Renal cortical epithelial cell (primary cell): ENCODE results near the gene GTPBP4. TPM values are rescaled to one million over a fixed set of nuclear protein-coding genes. Genes with fewer than 3 reads are reported as not detected.
"Not testable (repeated sequence)": the region's sequence is repeated elsewhere in the genome, so short reads cannot be mapped to it uniquely, and the experiment has no call there.

ENCODE experiments used
- DNase-seq: peaks from one replicate; pipeline ENCODE4 v3.0.0-alpha.2; 2011; ENCODE audit warnings: low read depth
- total RNA-seq: library from RNA; depleted of rRNA; stranded (reverse); fragments of >200 nt; gene quantifications from 2 replicates; pipeline ENCODE4 v1.2.3, GENCODE V29; 2014

The GTPBP4 gene
- total RNA-seq, 1 donor from 2014 or later = 50.0 TPM

- DNase-seq = peak; percentile 41
Observed at GRCh38 chr10:988667-989545, 672 bp downstream of the GTPBP4 start.

- DNase-seq = no peak
Observed at GRCh38 chr10:990808-991207, 2.6 kb downstream of the GTPBP4 start.

- DNase-seq = no peak
Observed at GRCh38 chr10:992467-992866, 4.2 kb downstream of the GTPBP4 start.

GRCh38 chr10:992871-993270, 4.6 kb downstream of the GTPBP4 start:
- DNase-seq = no peak

- DNase-seq = no peak
Observed at GRCh38 chr10:994836-995558, 6.8 kb downstream of the GTPBP4 start.

GRCh38 chr10:995559-995926, 7.3 kb downstream of the GTPBP4 start:
- DNase-seq = no peak

- no peak for DNase-seq
Observed at GRCh38 chr10:996031-996430, 7.8 kb downstream of the GTPBP4 start.

GRCh38 chr10:997266-998022, 9.2 kb downstream of the GTPBP4 start:
- DNase-seq = no peak

- DNase-seq = no peak
Observed at GRCh38 chr10:1002425-1003006, 14.3 kb downstream of the GTPBP4 start.

GRCh38 chr10:1003884-1004670, 15.8 kb downstream of the GTPBP4 start:
- no peak for DNase-seq

- no peak for DNase-seq
Observed at GRCh38 chr10:1006573-1006972, 18.3 kb downstream of the GTPBP4 start.

GRCh38 chr10:1007583-1007982, 19.3 kb downstream of the GTPBP4 start:
- no peak for DNase-seq

- DNase-seq = no peak
Observed at GRCh38 chr10:1009071-1009494, 20.8 kb downstream of the GTPBP4 start.

GRCh38 chr10:1009947-1010346, 21.7 kb downstream of the GTPBP4 start:
- not testable (repeated sequence) for DNase-seq

GRCh38 chr10:1010703-1011102, 22.5 kb downstream of the GTPBP4 start:
- DNase-seq = no peak

- DNase-seq = no peak
Observed at GRCh38 chr10:1011696-1012095, 23.5 kb downstream of the GTPBP4 start.

GRCh38 chr10:1015688-1016087, 27.5 kb downstream of the GTPBP4 start:
- no peak for DNase-seq

GRCh38 chr10:1019362-1019761, 31.1 kb downstream of the GTPBP4 start:
- DNase-seq = no peak

- DNase-seq = no peak
Observed at GRCh38 chr10:1020460-1020859, 32.2 kb downstream of the GTPBP4 start.

- no peak for DNase-seq
Observed at GRCh38 chr10:1020958-1021357, 32.7 kb downstream of the GTPBP4 start.

- no peak for DNase-seq
Observed at GRCh38 chr10:1022413-1022812, 34.2 kb downstream of the GTPBP4 start.
